Immature natural killer cell (primary cell): Measurements from ENCODE around the gene AMN1. TPM values are rescaled to one million over a fixed set of nuclear protein-coding genes. Genes with fewer than 3 reads are reported as not detected.
A peak's percentile ranks its signal among the peaks of the same experiment; 100 is the strongest.
"Not testable (repeated sequence)": the region's sequence is repeated elsewhere in the genome, so short reads cannot be mapped to it uniquely, and the experiment has no call there.

Source experiments
- DNase-seq, 3 donors: peaks; one replicate each; pipeline ENCODE4 v3.0.0; 2022; ENCODE audit warnings: mixed read lengths in 1 of 3
- H3K27ac Mint-ChIP-seq, 6 donors: one replicate each; pipeline ENCODE4 v1.8.0; 2020; ENCODE audit warnings: mixed read lengths in 6 of 6, mild to moderate bottlenecking in 5 of 6, inconsistent platforms in 4 of 6, moderate library complexity in 3 of 6
- H3K27me3 Mint-ChIP-seq, 3 donors: one replicate each; pipeline ENCODE4 v1.8.0; 2020 to 2021; ENCODE audit warnings: low read depth in 3 of 3, mild to moderate bottlenecking in 3 of 3, mixed read lengths in 3 of 3, moderate library complexity in 3 of 3, inconsistent platforms in 1 of 3
- H3K36me3 Mint-ChIP-seq, 3 donors: one replicate each; pipeline ENCODE4 v1.8.0; 2020; ENCODE audit warnings: mixed read lengths in 3 of 3, inconsistent platforms in 2 of 3, mild to moderate bottlenecking in 2 of 3
- H3K4me1 Mint-ChIP-seq, 2 donors: one replicate each; pipeline ENCODE4 v1.8.0; 2020; ENCODE audit warnings: inconsistent platforms in 2 of 2, mild to moderate bottlenecking in 2 of 2, mixed read lengths in 2 of 2, moderate library complexity in 1 of 2
- H3K4me3 Mint-ChIP-seq, 5 donors: one replicate each; pipeline ENCODE4 v1.8.0; 2020; ENCODE audit warnings: mild to moderate bottlenecking in 5 of 5, mixed read lengths in 5 of 5, inconsistent platforms in 3 of 5, moderate library complexity in 3 of 5
- H3K9me3 Mint-ChIP-seq, 6 donors: one replicate each; pipeline ENCODE4 v1.8.0; 2020; ENCODE audit warnings: mild to moderate bottlenecking in 6 of 6, mixed read lengths in 6 of 6, inconsistent platforms in 4 of 6, moderate library complexity in 3 of 6
- polyA plus RNA-seq, 3 donors: library from polyadenylated mRNA; unstranded; fragments of 300-500 nt; fragmentation: Illumina TruSeq; gene quantifications; one replicate each; pipeline ENCODE4 v1.2.3, GENCODE V29; 2021

AMN1 gene
- polyA plus RNA-seq, 3 donors from 2014 or later = 5.5 to 20.5 (median 9.9) TPM

- H3K27ac Mint-ChIP-seq = no peak overlapping the region
- no peak for DNase-seq
- peaks cover 2 to 7% of the 10 kb centered on the region in 2 donors for H3K4me1 Mint-ChIP-seq
- no peak overlapping the region for H3K4me3 Mint-ChIP-seq
- H3K27me3 Mint-ChIP-seq = no peaks in the 10 kb centered on the region
- peaks cover 0 to 5% (median 0%) of the 10 kb centered on the region in 6 donors for H3K9me3 Mint-ChIP-seq
- H3K36me3 Mint-ChIP-seq = peaks cover 25 to 48% (median 47%) of the 10 kb centered on the region in 3 donors
Observed at GRCh38 chr12:31702047-31702446, 26.8 kb downstream of the AMN1 start.

- peaks cover 8 to 43% (median 27%) of the 10 kb centered on the region in 3 donors for H3K36me3 Mint-ChIP-seq
- not testable (repeated sequence) for H3K4me1 Mint-ChIP-seq, H3K27ac Mint-ChIP-seq, H3K27me3 Mint-ChIP-seq, H3K4me3 Mint-ChIP-seq, H3K9me3 Mint-ChIP-seq, DNase-seq
Observed at GRCh38 chr12:31689921-31690320, 38.9 kb downstream of the AMN1 start.

GRCh38 chr12:31687101-31687527 lies 41.7 kb downstream of the AMN1 start:
- H3K36me3 Mint-ChIP-seq = peaks cover 20 to 52% (median 45%) of the 10 kb centered on the region in 3 donors
- H3K4me3 Mint-ChIP-seq = peak overlapping the region in 2 of 5 donors; percentile 23 to 39
- H3K27ac Mint-ChIP-seq = peak overlapping the region in 2 of 6 donors; percentile 24 to 56
- peaks cover 0 to 3% (median 0%) of the 10 kb centered on the region in 3 donors for H3K27me3 Mint-ChIP-seq
- peaks cover 2 to 17% (median 8%) of the 10 kb centered on the region in 6 donors for H3K9me3 Mint-ChIP-seq
- peaks cover 1 to 13% of the 10 kb centered on the region in 2 donors for H3K4me1 Mint-ChIP-seq
- no peak for DNase-seq

GRCh38 chr12:31685801-31686200 lies 43.0 kb downstream of the AMN1 start:
- peaks cover 2 to 19% (median 10%) of the 10 kb centered on the region in 6 donors for H3K9me3 Mint-ChIP-seq
- no peak overlapping the region for H3K4me3 Mint-ChIP-seq
- H3K36me3 Mint-ChIP-seq = peaks cover 21 to 46% (median 43%) of the 10 kb centered on the region in 3 donors
- H3K27ac Mint-ChIP-seq = no peak overlapping the region
- DNase-seq = no peak
- H3K27me3 Mint-ChIP-seq = peaks cover 0 to 4% (median 0%) of the 10 kb centered on the region in 3 donors
- H3K4me1 Mint-ChIP-seq = peaks cover 2 to 16% of the 10 kb centered on the region in 2 donors

GRCh38 chr12:31682136-31682962 lies 46.5 kb downstream of the AMN1 start:
- Mint-ChIP-seq H3K36me3 (peaks cover 14 to 25% (median 21%) of the 10 kb centered on the region in 3 donors), H3K27me3 (peaks cover 0 to 4% (median 0%) of the 10 kb centered on the region in 3 donors), H3K4me3 (peak overlapping the region in 1 of 5 donors; percentile 48), H3K27ac (peak overlapping the region; percentile 23 to 90 (median 56)), H3K4me1 (peaks cover 2 to 16% of the 10 kb centered on the region in 2 donors), H3K9me3 (peaks cover 2 to 19% (median 10%) of the 10 kb centered on the region in 6 donors)
- peak; percentile 57 to 68 (median 64) for DNase-seq

- H3K27ac Mint-ChIP-seq = no peak overlapping the region
- peaks cover 0 to 6% (median 3%) of the 10 kb centered on the region in 6 donors for H3K9me3 Mint-ChIP-seq
- no peak for DNase-seq
- H3K27me3 Mint-ChIP-seq = peaks cover 0 to 2% (median 0%) of the 10 kb centered on the region in 3 donors
- H3K36me3 Mint-ChIP-seq = peaks cover 22 to 38% (median 32%) of the 10 kb centered on the region in 3 donors
- H3K4me1 Mint-ChIP-seq = no peaks in the 10 kb centered on the region
- H3K4me3 Mint-ChIP-seq = no peak overlapping the region
Observed at GRCh38 chr12:31672521-31672920, 56.3 kb downstream of the AMN1 start.

GRCh38 chr12:31669582-31669981 lies 59.2 kb downstream of the AMN1 start:
- peaks cover 22 to 34% (median 31%) of the 10 kb centered on the region in 3 donors for H3K36me3 Mint-ChIP-seq
- not testable (repeated sequence) for H3K4me3 Mint-ChIP-seq, H3K9me3 Mint-ChIP-seq, DNase-seq, H3K27me3 Mint-ChIP-seq, H3K27ac Mint-ChIP-seq, H3K4me1 Mint-ChIP-seq

GRCh38 chr12:31669020-31669419 lies 59.8 kb downstream of the AMN1 start:
- H3K4me1 Mint-ChIP-seq = no peaks in the 10 kb centered on the region
- no peak overlapping the region for H3K27ac Mint-ChIP-seq
- no peak overlapping the region for H3K4me3 Mint-ChIP-seq
- H3K36me3 Mint-ChIP-seq = peaks cover 19 to 34% (median 31%) of the 10 kb centered on the region in 3 donors
- peaks cover 0 to 2% (median 0%) of the 10 kb centered on the region in 3 donors for H3K27me3 Mint-ChIP-seq
- DNase-seq = no peak
- H3K9me3 Mint-ChIP-seq = peaks cover 0 to 6% (median 3%) of the 10 kb centered on the region in 6 donors

GRCh38 chr12:31664038-31664437 lies 64.8 kb downstream of the AMN1 start:
- Mint-ChIP-seq H3K4me1 (peaks cover 7 to 12% of the 10 kb centered on the region in 2 donors), H3K36me3 (peaks cover 9 to 11% (median 10%) of the 10 kb centered on the region in 3 donors)

GRCh38 chr12:31663576-31663975 lies 65.2 kb downstream of the AMN1 start:
- Mint-ChIP-seq H3K4me3 (no peak overlapping the region), H3K9me3 (no peaks in the 10 kb centered on the region), H3K27ac (no peak overlapping the region), H3K4me1 (peaks cover 8 to 16% of the 10 kb centered on the region in 2 donors), H3K36me3 (peaks cover 5 to 7% (median 6%) of the 10 kb centered on the region in 3 donors), H3K27me3 (peaks cover 0 to 2% (median under 1%) of the 10 kb centered on the region in 3 donors)
- DNase-seq = no peak

More at GRCh38 chr12:31664038-31664437, 64.8 kb downstream of the AMN1 start:
- Mint-ChIP-seq H3K27me3 (peaks cover 0 to 2% (median 0%) of the 10 kb centered on the region in 3 donors), H3K9me3 (peaks cover 0 to 4% (median 2%) of the 10 kb centered on the region in 6 donors), H3K27ac (no peak overlapping the region), H3K4me3 (no peak overlapping the region)
- no peak for DNase-seq

GRCh38 chr12:31662176-31662849 lies 66.5 kb downstream of the AMN1 start:
- Mint-ChIP-seq H3K4me1 (peaks cover 12 to 24% of the 10 kb centered on the region in 2 donors), H3K4me3 (no peak overlapping the region), H3K36me3 (peaks cover 5 to 7% (median 6%) of the 10 kb centered on the region in 3 donors), H3K27me3 (peaks cover 0 to 3% (median 2%) of the 10 kb centered on the region in 3 donors), H3K9me3 (no peaks in the 10 kb centered on the region), H3K27ac (peak overlapping the region in 1 of 6 donors; percentile 40)
- DNase-seq = no peak

- H3K9me3 Mint-ChIP-seq = no peaks in the 10 kb centered on the region
- H3K36me3 Mint-ChIP-seq = peaks cover 0 to 6% (median 6%) of the 10 kb centered on the region in 3 donors
- H3K4me1 Mint-ChIP-seq = peaks cover 12 to 24% of the 10 kb centered on the region in 2 donors
- peak; percentile 83 to 84 (median 84) for DNase-seq
- peak within 1 kb of the TSS; percentile 88 to 98 (median 92) for H3K4me3 Mint-ChIP-seq
- peaks cover 2 to 5% (median 3%) of the 10 kb centered on the region in 3 donors for H3K27me3 Mint-ChIP-seq
- H3K27ac Mint-ChIP-seq = peak within 1 kb of the TSS; percentile 89 to 100 (median 94)
Observed at GRCh38 chr12:31659087-31659942, 69.5 kb downstream of the AMN1 start, which contains the start of gene ETFBKMT. Gene ETFBKMT, plus strand, starts transcription at chr12:31659688. Its CDS starts 2,266 bp downstream, at chr12:31661954.
